NCI-H2107 treated with DMSO at 0.1 percent for 48 hours (cell line): ENCODE data around the gene CACNA1F.
A peak's percentile ranks its signal among the peaks of the same experiment; 100 is the strongest.

ENCODE experiments used
- DNase-seq: peaks from one replicate; lab custom pipeline; 2025; ENCODE audit not compliant: unreplicated experiment; lab: John Stamatoyannopoulos, UW

The CACNA1F gene

DNA sequence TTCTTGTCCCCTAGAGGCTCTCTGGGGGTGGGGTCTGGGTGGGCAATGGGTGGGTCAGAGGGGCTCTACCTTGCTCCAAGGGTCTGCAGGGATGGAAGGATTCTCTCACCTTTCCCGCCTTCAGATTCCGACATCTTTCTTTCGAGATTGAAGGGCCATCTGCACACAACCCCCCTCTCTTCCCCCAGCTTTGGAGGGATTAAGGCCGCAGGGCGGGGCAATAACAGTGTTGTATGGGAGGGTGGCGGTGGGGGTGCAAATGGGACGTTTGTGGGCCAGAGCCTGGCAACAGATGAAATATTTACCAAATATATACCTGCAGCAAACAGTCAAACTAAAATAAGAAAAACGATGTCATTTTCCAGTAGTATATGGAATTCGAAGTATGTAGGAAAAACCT lies at the start of gene CACNA1F:
Gene CACNA1F (minus strand): TSS at position 165 of the 400 bp plus-strand sequence. CDS start 31 bp downstream, at position 134.
- no peak for DNase-seq

DNA sequence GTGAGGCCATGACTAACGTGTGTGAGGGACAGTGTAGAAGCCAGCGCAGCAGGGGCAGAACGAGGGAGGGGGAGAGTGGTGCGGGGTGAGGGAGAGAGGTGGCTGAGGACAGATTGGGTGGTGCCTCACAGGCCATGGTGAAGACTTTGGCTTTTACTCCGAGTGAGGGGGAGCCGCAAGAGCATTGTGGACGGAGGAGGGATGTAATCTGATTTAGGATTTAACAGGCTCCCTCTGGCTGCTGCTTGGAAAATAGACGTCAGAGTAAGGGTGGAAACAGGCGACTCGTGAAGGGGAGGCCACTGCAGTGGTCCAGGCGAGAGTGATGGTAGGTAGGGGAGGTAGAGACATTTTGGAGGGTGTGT lies 49.5 kb upstream of the CACNA1F start:
- DNase-seq = no peak

DNA sequence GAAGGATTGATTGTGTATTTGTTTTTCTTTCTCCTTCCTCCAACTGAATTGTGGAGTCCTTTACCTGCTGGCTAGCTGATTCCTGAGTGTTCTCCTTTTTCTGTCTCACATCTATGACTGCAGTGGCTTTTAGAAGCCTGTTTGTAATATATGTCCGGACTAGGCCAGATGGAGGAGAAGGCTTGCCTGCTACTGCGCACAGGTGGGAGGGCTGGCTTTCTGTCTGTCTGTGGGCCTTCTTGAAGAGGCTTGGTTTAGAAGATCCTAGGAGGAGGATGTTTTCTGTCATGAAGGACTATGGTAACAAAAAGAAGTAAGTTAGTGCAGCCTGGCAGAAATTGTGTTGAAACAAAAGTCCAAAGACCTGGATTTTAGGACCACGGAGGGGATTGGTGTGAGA lies 44.9 kb upstream of the CACNA1F start:
- DNase-seq = no peak

DNA sequence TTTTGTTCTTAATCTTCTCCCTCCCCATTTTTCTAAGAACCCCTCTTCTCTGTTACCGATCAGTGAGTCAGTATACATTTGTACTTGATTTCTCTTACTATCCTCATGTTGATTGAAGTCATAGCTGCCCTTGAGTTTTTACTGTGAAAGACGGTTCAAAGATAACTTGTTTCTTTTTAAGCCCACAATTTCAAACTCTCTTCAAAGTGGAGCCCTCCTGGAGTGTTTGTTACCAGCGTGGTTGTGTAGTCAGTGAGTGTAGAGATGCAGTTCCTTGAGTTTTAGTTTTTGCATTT lies 44.3 kb upstream of the CACNA1F start:
- DNase-seq = no peak

DNA sequence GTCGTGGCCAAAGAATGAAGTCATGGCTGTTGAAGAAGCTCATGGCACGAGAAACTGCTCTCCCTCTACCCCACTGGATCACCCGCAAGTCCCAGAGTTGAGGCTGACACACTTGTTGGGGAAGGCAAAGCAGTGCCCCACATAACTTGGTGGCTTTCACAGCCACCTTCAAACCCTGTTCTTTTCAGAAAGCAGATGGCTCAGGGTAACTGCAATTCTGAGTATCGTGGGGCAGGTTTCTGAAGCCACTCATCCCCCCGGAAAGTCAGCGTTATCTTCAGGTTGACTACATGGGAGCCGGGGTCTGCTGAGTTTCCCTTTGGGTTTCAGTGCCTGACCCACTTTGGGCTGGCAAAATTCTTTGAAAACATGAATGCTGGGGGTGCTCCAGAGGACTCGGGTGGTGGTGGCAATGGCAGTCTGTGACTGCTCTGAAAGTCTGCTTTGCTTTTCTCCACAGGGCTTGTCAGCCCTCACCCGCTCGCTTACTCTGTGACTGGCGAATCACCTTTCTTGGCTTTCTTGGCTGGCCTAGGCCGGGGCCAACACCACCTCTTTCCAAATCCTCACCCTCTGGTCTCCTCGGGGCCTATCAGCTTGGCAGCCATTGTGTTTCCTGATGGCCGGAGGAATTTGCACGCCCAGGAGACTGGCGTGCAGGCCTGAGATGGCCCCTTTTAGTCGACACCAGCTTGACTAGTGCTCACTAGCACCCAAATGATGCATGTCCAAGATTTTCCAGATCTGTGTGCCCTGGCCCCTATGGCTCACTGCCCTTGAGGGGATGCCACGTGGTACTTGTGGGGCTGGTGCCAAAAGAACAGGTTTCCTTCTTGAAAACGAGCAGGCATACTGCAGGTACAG lies 43.8 kb upstream of the CACNA1F start:
- no peak for DNase-seq

DNA sequence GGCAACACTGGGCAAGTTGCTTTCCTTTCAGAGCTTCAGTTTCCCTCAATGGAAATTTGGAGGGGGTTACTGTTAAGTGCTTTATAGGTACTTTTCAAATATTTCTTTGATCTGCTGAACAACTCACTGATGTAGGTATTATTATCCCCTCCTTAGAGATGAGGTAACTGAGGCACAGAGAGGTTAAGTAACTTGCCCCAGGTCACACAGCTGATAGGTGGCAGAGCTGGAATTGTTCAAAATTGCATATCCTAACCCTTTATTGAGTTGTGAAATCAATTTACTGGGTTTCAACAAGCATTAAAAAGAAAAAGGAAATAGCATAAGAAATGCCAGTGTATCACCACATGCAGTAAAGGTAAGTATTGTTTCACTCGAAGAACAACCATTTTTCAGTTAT lies 43.1 kb upstream of the CACNA1F start:
- DNase-seq = no peak

DNA sequence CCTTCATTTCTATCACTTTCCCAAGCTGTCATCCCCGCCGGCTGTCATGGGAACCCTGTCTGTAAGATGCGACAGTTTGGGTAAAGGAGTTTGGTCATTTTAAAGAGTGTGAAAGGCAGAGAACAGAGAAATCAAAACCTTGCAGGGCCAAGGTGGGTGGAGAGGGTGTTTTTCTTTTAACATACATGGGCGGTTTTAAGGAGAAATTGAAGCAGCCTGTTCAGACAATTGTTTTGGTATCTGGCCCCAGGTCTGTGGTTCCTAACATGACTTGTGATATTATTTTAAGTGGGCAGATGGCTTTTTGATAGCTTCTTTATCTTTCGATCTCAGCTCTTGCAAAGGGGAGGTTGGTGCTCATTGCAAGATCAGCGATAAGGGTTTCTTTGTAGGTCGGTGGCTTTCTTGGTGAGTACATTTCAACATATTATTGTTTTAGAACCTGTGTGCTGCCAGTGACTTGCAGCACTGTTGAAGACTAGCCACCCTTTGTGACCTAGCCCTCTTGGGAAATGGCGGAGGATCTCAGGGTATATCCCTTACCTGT lies 40.1 kb upstream of the CACNA1F start:
- DNase-seq = no peak

DNA sequence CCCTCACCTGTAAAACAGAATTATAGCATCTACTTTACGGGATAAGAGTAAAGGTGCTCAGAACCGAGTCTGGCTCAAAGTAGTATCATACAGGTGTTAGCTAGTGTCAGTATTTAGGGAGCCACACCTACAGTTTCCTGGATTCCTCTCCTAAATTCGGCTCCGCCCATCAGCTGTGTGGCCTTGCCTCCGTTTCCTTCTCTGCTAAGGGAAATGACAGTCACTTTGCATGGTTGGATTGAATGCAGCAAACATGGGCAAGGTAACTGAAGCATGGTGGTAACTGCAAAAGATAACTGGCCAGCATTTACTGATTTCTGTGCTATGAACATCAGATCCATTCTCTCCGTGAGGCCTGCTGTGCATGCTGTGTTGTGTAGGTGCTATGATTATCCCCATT lies 39.3 kb upstream of the CACNA1F start:
- no peak for DNase-seq

DNA sequence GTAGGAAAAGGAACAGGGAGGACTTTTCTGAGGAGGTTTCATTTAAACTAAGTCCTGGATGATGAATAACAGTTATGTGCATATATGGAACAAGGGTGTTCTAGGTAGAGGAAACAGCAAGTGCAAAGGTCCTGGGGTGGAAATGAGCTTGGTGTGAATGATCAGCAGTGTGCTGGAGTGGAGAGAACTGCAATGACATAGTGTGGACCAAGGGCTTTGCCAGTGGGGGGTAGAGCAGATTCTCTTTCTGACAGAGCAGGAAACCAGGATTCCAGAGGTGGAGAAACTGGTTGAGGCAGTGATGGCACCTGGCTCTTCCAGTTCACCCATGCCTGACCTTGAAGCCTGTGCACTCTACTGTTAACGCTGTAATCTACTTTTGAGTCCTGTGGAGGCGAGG lies 38.2 kb upstream of the CACNA1F start:
- no peak for DNase-seq

DNA sequence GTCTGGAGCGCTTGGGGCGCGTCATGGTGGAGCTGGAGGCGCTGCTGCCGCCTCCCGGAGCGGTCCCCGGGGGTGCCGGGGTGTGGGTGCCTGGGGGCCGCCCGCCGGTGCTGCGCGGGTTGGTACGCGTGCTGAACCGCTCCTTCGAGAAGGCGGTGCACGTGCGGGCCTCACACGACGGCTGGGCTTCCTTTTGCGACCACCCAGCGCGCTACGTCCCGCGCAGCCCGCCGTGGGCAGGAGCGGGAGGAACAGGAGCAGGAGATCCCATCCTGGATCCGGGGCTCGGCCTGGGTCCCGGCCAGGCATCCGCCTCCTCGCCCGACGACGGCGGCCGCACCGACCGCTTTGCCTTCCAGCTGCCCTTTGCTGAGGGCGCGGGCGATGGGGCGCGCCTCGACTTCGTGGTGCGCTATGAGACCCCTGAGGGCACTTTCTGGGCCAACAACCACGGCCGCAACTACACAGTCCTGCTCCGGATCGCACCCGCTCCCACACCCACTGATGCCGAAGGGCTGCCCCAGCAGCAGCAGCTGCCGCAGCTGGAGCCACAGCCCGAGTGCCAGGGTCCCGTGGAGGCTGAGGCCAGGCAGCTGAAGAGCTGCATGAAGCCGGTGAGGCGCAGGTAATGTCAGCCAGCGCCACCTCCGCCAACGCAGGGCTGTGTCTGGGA lies 37.2 kb upstream of the CACNA1F start:
- DNase-seq = no peak

DNA sequence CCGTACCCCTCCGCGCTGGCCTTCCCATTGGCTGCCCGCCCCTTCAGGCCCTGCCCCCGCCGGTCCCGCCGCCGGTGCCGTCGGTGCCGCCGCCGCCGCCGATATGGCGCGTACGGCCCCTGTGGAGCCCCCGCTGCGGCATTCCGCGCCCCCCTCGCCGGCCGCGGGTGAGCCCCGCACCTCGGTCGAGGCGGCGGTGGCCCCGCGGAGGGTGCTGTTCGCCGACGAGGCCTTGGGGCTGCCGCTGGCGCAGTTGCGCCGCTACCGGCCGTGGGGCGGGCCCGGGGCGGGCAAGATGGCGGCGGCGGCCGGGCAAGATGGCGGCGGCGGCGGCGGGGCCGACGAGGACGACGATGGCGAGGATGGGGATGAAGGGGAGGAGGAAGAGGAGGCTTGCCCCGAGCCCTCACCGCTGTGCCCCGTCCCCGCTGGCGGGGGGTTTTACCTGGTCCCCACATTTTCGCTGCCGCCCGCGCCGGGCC lies 36.7 kb upstream of the CACNA1F start, which contains the start of gene PPP1R3F:
Gene PPP1R3F (plus strand): TSS at position 27 of the 482 bp plus-strand sequence. CDS start 77 bp downstream, at position 104.
- DNase-seq = no peak

DNA sequence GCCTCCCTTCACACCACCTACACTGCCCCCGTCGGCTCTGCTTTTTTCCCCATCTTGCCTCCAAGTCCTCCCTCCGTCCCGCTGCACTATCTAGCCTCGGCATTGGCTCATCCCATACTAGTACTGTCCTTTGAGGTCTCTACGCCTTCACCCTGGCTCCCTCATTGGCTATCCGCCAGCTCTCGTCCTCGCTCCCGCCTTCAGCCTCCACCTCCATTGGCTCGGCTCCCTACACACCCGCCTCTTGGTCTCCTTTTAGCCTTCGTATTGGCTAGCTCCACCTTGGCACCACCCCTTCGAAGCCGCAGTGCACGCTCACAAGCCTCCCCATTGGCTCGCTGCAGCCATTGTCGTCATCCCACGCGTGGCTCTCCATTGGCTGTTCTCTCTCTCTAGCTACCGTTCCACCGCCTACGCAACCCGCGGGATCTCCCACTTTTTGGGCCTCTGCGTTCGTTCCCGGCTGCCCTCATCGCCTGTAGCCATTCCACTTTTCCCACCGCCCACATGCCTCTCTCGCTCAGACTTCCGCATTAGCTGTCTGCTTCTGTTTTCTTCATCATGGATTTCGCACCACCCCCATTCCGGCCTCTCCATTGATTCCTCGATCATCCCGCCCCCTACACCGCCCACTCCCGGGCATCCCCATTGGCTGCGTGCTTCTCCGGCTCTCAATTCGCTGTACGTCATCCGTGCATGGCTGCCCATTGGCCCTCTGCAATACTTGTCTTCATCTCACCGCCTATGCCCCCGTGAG lies 36.0 kb upstream of the CACNA1F start:
- peak; percentile 99 for DNase-seq

DNA sequence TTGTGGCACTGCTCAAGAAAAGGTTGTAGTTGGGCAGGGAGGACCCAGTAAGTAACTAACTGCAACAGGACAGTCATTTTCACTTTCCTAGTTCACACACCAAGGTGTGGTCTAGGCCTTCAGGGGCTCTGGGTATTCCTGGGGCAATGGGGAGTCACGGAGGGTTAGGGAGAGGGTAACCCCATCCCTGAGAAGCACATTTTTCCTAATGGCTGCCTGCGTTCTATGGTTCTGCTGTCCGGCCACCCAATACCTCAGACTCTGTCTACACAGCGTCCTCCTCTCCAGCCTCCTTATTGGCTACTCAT lies 35.5 kb upstream of the CACNA1F start:
- no peak for DNase-seq

DNA sequence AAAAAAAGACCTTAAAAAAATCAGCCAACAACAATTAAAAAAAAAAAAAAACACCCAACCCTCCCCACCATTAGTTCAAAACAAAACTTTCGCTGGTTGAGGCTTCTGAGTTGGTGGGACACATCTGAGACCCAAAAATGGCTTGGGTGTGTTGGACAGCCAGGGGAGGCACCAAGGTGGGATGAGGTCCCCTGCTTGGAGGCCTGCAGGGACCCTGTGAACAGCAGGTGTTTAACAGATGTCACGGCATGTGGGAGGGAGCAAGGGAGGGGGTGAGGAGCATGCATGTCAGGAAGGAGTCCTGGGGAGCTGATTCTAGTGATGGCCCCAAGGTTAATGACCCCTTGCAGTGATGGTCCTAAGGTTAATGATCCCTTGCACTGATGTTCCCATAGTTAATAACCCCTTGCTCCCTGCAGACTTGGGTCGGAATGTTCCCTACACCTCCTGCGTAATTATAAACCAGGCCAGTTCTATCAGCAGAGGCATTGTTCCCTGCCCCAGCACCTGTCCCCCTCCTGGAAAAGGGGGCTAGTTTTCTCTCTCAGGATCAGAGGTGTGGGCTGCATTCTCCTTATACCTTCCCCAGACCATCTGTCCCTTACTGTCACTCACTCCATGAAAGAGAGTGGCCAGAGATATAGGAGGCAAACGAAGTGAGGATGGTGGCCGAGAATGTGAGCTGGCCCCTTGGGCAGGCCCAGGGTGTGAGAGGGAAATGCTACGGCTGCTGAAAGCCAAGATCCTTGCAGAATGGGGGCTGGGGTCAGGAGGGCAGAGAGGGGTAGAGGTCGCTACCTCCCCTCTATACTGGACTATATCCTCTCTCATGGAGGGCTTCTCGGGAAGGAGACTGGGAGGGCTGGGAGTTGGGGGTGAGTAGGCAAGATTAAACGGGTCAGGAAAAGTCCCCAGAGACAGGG lies 33.6 kb upstream of the CACNA1F start:
- DNase-seq = no peak

DNA sequence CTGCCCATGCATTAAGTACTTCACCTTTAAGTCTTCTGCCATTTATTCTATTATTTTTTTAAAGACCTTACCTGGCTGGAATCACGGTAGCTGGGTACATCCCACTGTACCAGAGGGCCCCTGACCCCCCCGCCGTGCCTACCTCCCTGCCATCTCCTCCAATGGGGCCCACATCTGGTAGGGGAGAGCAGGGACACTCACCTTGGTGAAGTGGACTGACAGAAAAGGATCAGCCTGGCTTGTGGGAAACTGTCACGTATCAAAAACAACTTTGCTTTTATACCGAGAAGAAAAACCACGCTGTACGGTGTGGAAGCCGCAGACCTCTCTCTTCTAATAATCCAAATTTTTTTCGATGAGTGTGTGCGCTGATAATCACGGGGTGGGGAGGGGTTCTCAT lies 31.3 kb upstream of the CACNA1F start, which contains the start of gene FOXP3:
Gene FOXP3 (minus strand): TSS at position 251 of the 400 bp plus-strand sequence. CDS start 6,205 bp downstream, outside the sequence.
- no peak for DNase-seq

DNA sequence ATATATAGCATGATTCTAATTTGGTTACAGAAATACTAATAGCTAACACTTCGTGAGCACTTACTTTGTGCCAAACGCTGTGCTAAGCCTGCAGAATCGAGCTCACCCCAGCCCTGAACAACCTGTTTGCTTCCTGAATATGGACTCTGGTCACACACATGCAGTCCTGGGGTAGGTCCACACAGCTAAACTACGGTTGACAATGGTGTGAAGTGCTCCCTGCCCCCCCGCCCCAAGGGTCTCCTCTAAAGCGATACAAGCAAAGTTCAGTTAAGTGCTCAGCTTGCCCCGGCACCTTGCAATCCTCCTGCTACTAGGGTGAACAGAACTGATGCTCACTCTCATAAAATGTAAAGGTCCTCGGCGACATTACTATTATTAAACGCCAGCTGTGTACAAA lies 30.5 kb upstream of the CACNA1F start:
- DNase-seq = no peak

DNA sequence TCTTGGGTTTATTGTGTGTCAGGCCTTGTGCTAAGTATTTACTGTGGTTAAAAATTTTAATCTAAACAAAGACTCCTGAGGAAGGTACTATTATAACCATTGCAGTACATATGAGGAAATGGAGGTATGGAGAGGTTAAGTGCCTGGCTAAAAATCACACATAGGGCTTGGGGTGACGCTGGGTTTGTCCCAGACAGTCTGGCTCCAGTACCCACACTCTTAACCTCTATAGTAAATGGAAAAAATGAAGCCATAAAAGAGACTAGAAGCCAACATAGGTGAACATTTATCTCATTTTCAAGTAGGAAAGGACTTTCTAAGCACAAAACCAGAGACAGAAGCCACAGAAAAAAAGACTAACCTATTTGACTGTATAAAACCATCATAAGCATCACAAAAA lies 29.5 kb upstream of the CACNA1F start:
- DNase-seq = no peak

DNA sequence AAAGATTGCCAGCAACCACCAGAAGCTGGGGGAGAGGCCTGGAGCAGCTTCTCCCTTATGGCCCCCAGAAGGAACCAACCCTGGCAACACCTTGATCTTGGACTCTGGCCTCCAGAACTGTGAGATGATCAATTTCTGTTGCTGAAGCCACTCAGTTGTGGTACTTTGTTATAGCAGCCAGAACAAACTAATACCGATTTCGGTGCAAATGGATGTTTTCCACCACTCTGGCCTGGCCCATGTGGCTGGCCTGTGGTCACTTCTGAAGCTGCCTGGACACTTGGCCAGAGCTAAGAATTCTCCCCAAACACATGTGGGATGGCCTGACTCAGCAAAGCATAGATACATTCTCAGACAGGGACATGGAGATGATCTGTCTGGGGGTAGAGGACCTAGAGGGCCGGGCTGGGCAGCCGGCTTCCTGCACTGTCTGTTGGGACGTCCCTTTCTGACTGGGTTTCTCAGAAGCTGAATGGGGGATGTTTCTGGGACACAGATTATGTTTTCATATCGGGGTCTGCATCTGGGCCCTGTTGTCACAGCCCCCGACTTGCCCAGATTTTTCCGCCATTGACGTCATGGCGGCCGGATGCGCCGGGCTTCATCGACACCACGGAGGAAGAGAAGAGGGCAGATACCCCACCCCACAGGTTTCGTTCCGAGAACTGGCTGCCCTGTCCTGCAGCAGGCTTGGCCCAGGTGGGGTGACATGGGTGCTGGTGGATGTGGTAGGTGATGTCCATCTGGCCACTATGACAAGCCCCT lies 27.3 kb upstream of the CACNA1F start:
- DNase-seq = no peak

DNA sequence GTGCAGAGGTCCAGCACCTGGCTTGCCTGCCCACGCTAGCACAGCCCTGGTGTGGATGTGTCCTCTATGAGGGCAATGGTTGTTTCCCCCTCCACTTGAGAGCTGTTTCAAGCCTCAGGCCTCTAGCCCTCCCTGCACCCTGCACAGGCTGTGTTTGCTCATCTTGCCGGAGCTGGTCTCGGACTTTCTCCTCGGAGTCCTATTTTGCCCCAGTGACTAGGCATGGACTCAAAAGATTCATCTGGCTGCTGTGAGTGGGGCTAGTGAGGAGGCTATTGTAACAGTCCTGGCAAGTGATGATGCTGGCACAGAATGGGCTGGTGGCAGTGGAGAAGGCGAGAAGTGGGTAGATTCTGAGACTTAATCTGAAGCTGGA lies 25.6 kb upstream of the CACNA1F start:
- DNase-seq = no peak
